ENCODE measurements around the gene ANO2.
"Not testable (repeated sequence)": the region's sequence is repeated elsewhere in the genome, so short reads cannot be mapped to it uniquely, and the experiment has no call there.

Gene ANO2

GRCh38 chr12:5684989-5685388, 260.1 kb downstream of the ANO2 start:
- no peak for TF ChIP-seq CTCF (IDR thresholded peaks at IDR 0.05)
- no peaks in the 10 kb centered on the region for H3K9me3 Mint-ChIP-seq
- H3K4me3 Mint-ChIP-seq: no peak overlapping the region
- no peaks in the 10 kb centered on the region for H3K36me3 Mint-ChIP-seq (ENCODE audit: low read depth)
- no peak overlapping the region for H3K27ac Mint-ChIP-seq
- no peak for DNase-seq
- H3K27me3 Mint-ChIP-seq (ENCODE audit: low read depth, poor library complexity): peaks cover 27% of the 10 kb centered on the region
- no peaks in the 10 kb centered on the region for H3K4me1 Mint-ChIP-seq

DNA sequence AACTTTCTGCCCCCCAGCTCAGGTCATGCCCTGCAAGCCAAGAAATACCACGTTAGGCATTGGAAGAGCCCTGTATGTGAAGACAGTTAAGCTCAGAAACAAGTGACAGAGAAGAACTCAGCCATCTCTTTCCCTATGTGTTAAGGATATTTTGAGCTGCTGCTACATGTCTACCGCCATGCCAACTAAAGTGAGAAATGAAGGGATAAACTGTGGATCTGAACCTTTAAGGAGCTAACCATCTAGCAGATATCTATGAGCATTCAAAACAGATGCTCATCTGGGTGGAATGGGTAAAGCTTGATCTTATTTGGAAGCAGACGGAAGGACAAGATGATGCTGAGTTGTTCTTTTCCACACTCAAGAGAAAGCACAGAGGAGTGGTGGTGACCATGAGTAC, 262.5 kb downstream of the ANO2 start:
- Mint-ChIP-seq H3K27me3 (ENCODE audit: low read depth, poor library complexity) (peaks cover 36% of the 10 kb centered on the region), H3K9me3 (no peaks in the 10 kb centered on the region)

DNA sequence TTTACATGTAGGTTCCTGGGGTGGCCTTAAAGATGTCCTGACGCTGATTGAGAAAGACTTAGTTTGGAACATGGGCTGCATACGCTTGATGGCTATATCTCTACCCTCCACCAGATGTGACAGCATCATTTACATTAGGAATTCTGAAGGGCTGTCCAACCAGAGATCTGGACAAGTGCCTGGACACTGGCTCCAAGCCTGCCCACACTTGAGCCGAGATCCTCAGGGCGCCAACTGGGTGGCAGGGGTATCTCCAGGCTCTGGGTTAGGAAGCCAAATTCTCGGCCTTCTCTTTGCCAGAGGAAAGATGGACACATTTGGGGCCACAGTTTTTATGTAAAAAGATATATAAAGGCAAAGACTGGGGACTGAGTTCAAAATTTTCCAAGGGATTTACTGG, 266.9 kb downstream of the ANO2 start:
- Mint-ChIP-seq H3K4me3 (no peak overlapping the region), H3K27me3 (ENCODE audit: low read depth, poor library complexity) (peaks cover 42% of the 10 kb centered on the region), H3K27ac (no peak overlapping the region), H3K4me1 (no peaks in the 10 kb centered on the region), H3K9me3 (no peaks in the 10 kb centered on the region), H3K36me3 (ENCODE audit: low read depth) (no peaks in the 10 kb centered on the region)
- DNase-seq: no peak
- no peak for TF ChIP-seq CTCF (IDR thresholded peaks at IDR 0.05)

More for the DNA sequence above, 262.5 kb downstream of the ANO2 start:
- H3K27ac Mint-ChIP-seq: no peak overlapping the region
- H3K36me3 Mint-ChIP-seq (ENCODE audit: low read depth): no peaks in the 10 kb centered on the region
- H3K4me1 Mint-ChIP-seq: no peaks in the 10 kb centered on the region
- no peak for DNase-seq
- no peak overlapping the region for H3K4me3 Mint-ChIP-seq
- TF ChIP-seq CTCF (IDR thresholded peaks at IDR 0.05): no peak

GRCh38 chr12:5669624-5670023, 275.4 kb downstream of the ANO2 start:
- not testable (repeated sequence) for H3K27ac Mint-ChIP-seq; H3K36me3 Mint-ChIP-seq (ENCODE audit: low read depth); DNase-seq; H3K9me3 Mint-ChIP-seq; H3K4me3 Mint-ChIP-seq; H3K4me1 Mint-ChIP-seq
- peaks cover 29% of the 10 kb centered on the region for H3K27me3 Mint-ChIP-seq (ENCODE audit: low read depth, poor library complexity)

GRCh38 chr12:5665615-5666014, 279.4 kb downstream of the ANO2 start:
- no peaks in the 10 kb centered on the region for H3K36me3 Mint-ChIP-seq (ENCODE audit: low read depth)
- H3K9me3 Mint-ChIP-seq: no peaks in the 10 kb centered on the region
- TF ChIP-seq CTCF (IDR thresholded peaks at IDR 0.05): no peak
- H3K27ac Mint-ChIP-seq: no peak overlapping the region
- H3K4me3 Mint-ChIP-seq: no peak overlapping the region
- no peaks in the 10 kb centered on the region for H3K4me1 Mint-ChIP-seq
- no peak for DNase-seq
- peaks cover 24% of the 10 kb centered on the region for H3K27me3 Mint-ChIP-seq (ENCODE audit: low read depth, poor library complexity)

GRCh38 chr12:5661811-5662210, 283.2 kb downstream of the ANO2 start:
- Mint-ChIP-seq H3K36me3 (ENCODE audit: low read depth) (no peaks in the 10 kb centered on the region), H3K9me3 (no peaks in the 10 kb centered on the region), H3K27ac (no peak overlapping the region), H3K4me1 (no peaks in the 10 kb centered on the region), H3K27me3 (ENCODE audit: low read depth, poor library complexity) (peaks cover 17% of the 10 kb centered on the region), H3K4me3 (no peak overlapping the region)
- no peak for TF ChIP-seq CTCF (IDR thresholded peaks at IDR 0.05)
- no peak for DNase-seq
